Ovary (tissue), 3 donors: ENCODE data around the gene CXCR4.

Source experiments
- EP300 ChIP-seq: sonication (generic); formaldehyde crosslinking; IDR thresholded peaks from one replicate; pipeline ENCODE4 v1.6.1; 2017; ENCODE audit warnings: antibody characterized with exemption
- POLR2A ChIP-seq: fragments of 450-650 bp; IDR thresholded peaks from one replicate; pipeline ENCODE4 v1.6.1; 2017; ENCODE audit warnings: antibody characterized with exemption, mild to moderate bottlenecking, moderate library complexity
- TF ChIP-seq, protein P1 (sequence below), 3 donors: fragments of 450-650 bp in 2 of 3; fragments of 200-600 bp in 1 of 3; IDR thresholded peaks; one replicate each; pipeline versions ENCODE4 v1.5.1 to v1.8.0; 2016 to 2022; ENCODE audit warnings: antibody characterized with exemption in 3 of 3, mild to moderate bottlenecking in 1 of 3
- donor health status: DM: no; HTN: no; CAD: no.

DNA sequence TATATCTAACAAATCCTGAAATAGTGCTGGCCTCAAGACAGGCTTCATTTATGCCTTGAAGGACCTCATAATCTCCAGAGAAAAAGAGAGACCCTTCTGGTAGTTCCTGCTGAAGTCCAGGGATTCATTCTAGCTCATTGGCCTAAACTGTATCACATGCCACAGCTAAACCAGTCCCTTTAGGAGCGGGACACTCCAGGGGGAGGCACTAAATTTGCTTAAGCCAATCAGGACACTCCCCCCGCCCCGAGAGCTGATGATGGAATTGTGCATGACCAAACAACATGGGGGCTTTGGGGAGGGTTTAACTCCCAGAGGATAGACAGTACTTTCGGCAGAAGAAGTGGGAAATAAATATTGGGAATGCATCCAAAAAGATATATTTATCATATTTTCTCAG is 36.4 kb upstream of the CXCR4 start:
- TF ChIP-seq, protein P1, sequence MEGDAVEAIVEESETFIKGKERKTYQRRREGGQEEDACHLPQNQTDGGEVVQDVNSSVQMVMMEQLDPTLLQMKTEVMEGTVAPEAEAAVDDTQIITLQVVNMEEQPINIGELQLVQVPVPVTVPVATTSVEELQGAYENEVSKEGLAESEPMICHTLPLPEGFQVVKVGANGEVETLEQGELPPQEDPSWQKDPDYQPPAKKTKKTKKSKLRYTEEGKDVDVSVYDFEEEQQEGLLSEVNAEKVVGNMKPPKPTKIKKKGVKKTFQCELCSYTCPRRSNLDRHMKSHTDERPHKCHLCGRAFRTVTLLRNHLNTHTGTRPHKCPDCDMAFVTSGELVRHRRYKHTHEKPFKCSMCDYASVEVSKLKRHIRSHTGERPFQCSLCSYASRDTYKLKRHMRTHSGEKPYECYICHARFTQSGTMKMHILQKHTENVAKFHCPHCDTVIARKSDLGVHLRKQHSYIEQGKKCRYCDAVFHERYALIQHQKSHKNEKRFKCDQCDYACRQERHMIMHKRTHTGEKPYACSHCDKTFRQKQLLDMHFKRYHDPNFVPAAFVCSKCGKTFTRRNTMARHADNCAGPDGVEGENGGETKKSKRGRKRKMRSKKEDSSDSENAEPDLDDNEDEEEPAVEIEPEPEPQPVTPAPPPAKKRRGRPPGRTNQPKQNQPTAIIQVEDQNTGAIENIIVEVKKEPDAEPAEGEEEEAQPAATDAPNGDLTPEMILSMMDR (IDR thresholded peaks at IDR 0.05), result no peak
- TF ChIP-seq POLR2A (no peak), EP300 (no peak)
